K562 (cell line): ENCODE data around the gene IDS. TPM values are rescaled to one million over a fixed set of nuclear protein-coding genes. Genes with fewer than 3 reads are reported as not detected.

Source experiments
- ATAC-seq: fragments of 200-7000 bp; cut with Tn5 transposase; 3 replicates; pipeline ENCODE4 v1.9.1; 2020; ENCODE audit warnings: moderate library complexity
- BruUV-seq: library from RNA; stranded (reverse); fragments of 400-500 nt; replicated peaks from 2 replicates; lab custom pipeline; 2021; lab: Mats Ljungman, UMichigan
- CTCF ChIA-PET: fragments of 300-600 bp; formaldehyde crosslinking; extraction: SDS; loops from one replicate; lab custom pipeline; 2021; ENCODE audit warnings: low intra/inter-chr PET ratio; lab: Yijun Ruan, JAX
- POLR2A ChIA-PET: fragments of 300-600, 350-650 bp; sonication (Branson Sonifier 250); formaldehyde crosslinking; extraction: SDS; loops from one replicate; lab custom pipeline; 2021; ENCODE audit warnings: antibody characterized with exemption, inconsistent platforms; lab: Yijun Ruan, JAX
- DNase-seq, 4 experiments: peaks; one replicate each; pipeline versions ENCODE4 v3.0.0 to v3.0.0-alpha.2; 2011 to 2018; ENCODE audit warnings: low spot score in 3 of 4, mixed read lengths in 3 of 4; ENCODE audit errors: extremely low read depth in 1 of 4
- FAIRE-seq: peaks from 2 replicates; lab custom pipeline; 2011; peaks lifted over from hg19 to GRCh38; lab: Jason Lieb, UNC
- H2AFZ ChIP-seq: 2 replicates; pipeline ENCODE4 v1.6.0; 2011; ENCODE audit warnings: low read depth, low read length, control low read depth, inconsistent platforms
- H3K27ac ChIP-seq: fragments of 200-600 bp; 3 replicates; pipeline ENCODE4 v1.8.0; 2011; ENCODE audit warnings: low read depth, mild to moderate bottlenecking, control low read depth, inconsistent platforms, low read length, moderate library complexity, mixed read lengths; ENCODE audit errors: extremely low read depth
- H3K27me3 ChIP-seq, 2 experiments: fragments of 300-600 bp in 1 of 2; 2 replicates in 1 of 2; 3 replicates in 1 of 2; pipeline versions ENCODE4 v1.6.0 to v1.8.0; 2011; ENCODE audit warnings: inconsistent platforms in 2 of 2, low read length in 2 of 2, mild to moderate bottlenecking in 1 of 2, mixed read lengths in 1 of 2, moderate library complexity in 1 of 2; ENCODE audit not compliant: control insufficient read depth in 2 of 2, insufficient read depth in 2 of 2
- H3K36me3 ChIP-seq: fragments of 300-600 bp; 3 replicates; pipeline ENCODE4 v1.8.0; 2011; ENCODE audit warnings: mild to moderate bottlenecking, low read length, inconsistent platforms; ENCODE audit not compliant: control insufficient read depth, insufficient read depth
- H3K4me1 ChIP-seq, 2 experiments: fragments of 200-600 bp in 1 of 2; replicated peaks in 1 of 2; 2 replicates in 1 of 2; 3 replicates in 1 of 2; pipeline versions ENCODE4 v1.5.1 to v1.8.0; 2011; ENCODE audit warnings: inconsistent platforms in 2 of 2, low read length in 2 of 2, mild to moderate bottlenecking in 1 of 2, mixed read lengths in 1 of 2, moderate library complexity in 1 of 2; ENCODE audit not compliant: control insufficient read depth in 2 of 2, insufficient read depth in 2 of 2
- H3K4me2 ChIP-seq: 2 replicates; pipeline ENCODE4 v1.6.1; 2011; ENCODE audit warnings: low read length, control low read depth, inconsistent platforms, mixed read lengths; ENCODE audit not compliant: insufficient read depth
- H3K4me3 ChIP-seq: fragments of 200-600 bp; sonication (generic), shearing (Covaris generic); 2 replicates; pipeline ENCODE4 v1.5.1; 2016; ENCODE audit warnings: control low read depth, inconsistent platforms
- H3K79me2 ChIP-seq: fragments of 200-600 bp; 3 replicates; pipeline ENCODE4 v1.8.0; 2011; ENCODE audit warnings: low read length, inconsistent platforms; ENCODE audit not compliant: control insufficient read depth, insufficient read depth
- H3K9ac ChIP-seq, 2 experiments: 2 replicates each; pipeline versions ENCODE4 v1.6.0 to v1.6.1; 2011; ENCODE audit warnings: low read depth in 2 of 2, low read length in 2 of 2, control low read depth in 1 of 2, inconsistent platforms in 1 of 2, mild to moderate bottlenecking in 1 of 2, mixed read lengths in 1 of 2; ENCODE audit not compliant: insufficient read depth in 1 of 2
- H3K9me1 ChIP-seq: one replicate; pipeline ENCODE4 v1.6.0; 2011; ENCODE audit warnings: inconsistent platforms, mild to moderate bottlenecking, low read length, moderate library complexity; ENCODE audit not compliant: control insufficient read depth, insufficient read depth
- H3K9me3 ChIP-seq: replicated peaks from 2 replicates; pipeline ENCODE4 v1.5.1; 2011; ENCODE audit warnings: low read depth, low read length, inconsistent platforms; ENCODE audit not compliant: control insufficient read depth, insufficient read depth
- H4K20me1 ChIP-seq: replicated peaks from 2 replicates; pipeline ENCODE4 v1.6.1; 2011; ENCODE audit warnings: low read length, inconsistent platforms, mixed read lengths; ENCODE audit not compliant: control insufficient read depth, insufficient read depth
- CBX2 ChIP-seq: fragments of 200-600 bp; sonication (generic); IDR thresholded peaks from one replicate; pipeline ENCODE4 v1.6.1; 2012; ENCODE audit warnings: mild to moderate bottlenecking, low read length, inconsistent platforms; ENCODE audit not compliant: insufficient read depth, poor library complexity, severe bottlenecking
- CBX8 ChIP-seq: fragments of 200-600 bp; sonication (generic); IDR thresholded peaks from 2 replicates; pipeline ENCODE4 v1.6.1; 2012; ENCODE audit warnings: borderline replicate concordance, mixed run types, low read depth, mild to moderate bottlenecking, moderate library complexity, mixed read lengths, low read length, control low read depth, inconsistent platforms; ENCODE audit not compliant: poor library complexity, severe bottlenecking; ENCODE audit errors: extremely low read depth
- E2F8 ChIP-seq: fragments of 450-650 bp; IDR thresholded peaks from 2 replicates; pipeline ENCODE4 v1.7.1; 2018; ENCODE audit warnings: mild to moderate bottlenecking, low read depth; ENCODE audit not compliant: partially characterized antibody
- ETV1 ChIP-seq: fragments of 450-650 bp; conservative IDR thresholded peaks from 2 replicates; pipeline ENCODE4 v1.6.1; 2016; ENCODE audit warnings: missing genetic modification characterization, control low read depth, low read depth, missing compliant biosample characterization
- KLF16 ChIP-seq: IDR thresholded peaks from 2 replicates; pipeline ENCODE4 v1.6.1; 2016; ENCODE audit warnings: antibody characterized with exemption
- NCOA6 ChIP-seq: fragments of 450-650 bp; IDR thresholded peaks from 2 replicates; pipeline ENCODE4 v1.6.1; 2017; ENCODE audit warnings: mild to moderate bottlenecking
- SUPT5H ChIP-seq: fragments of 450-650 bp; IDR thresholded peaks from 2 replicates; pipeline ENCODE4 v1.6.1; 2016
- ZNF197 ChIP-seq: fragments of 200-800 bp; sonication (Bioruptor generic); IDR thresholded peaks from 2 replicates; pipeline ENCODE4 v1.6.1; 2016; ENCODE audit warnings: low read depth, missing genetic modification characterization, missing compliant biosample characterization
- WGBS: fragments of 100-300 bp; shearing (Covaris generic); methylation state at CpG from one replicate; pipeline ENCODE4 v1.1.6; 2016; ENCODE audit warnings: low coverage, mixed read lengths; ENCODE audit not compliant: insufficient coverage; ENCODE audit errors: missing lambda C conversion rate; 5-methylcytosine and 5-hydroxymethylcytosine counted together
- in situ Hi-C: fragments of 300-500 bp; cut with MboI; formaldehyde crosslinking; loops from 4 replicates; pipeline ENCODE4 v1.15.0; 2018; ENCODE audit warnings: inconsistent platforms, mixed read lengths
- intact Hi-C: fragments of 100-400 bp; cut with micrococcal nuclease; formaldehyde crosslinking; loops from 2 replicates; pipeline ENCODE4 v1.14.2; 2022
- polyA plus RNA-seq, 8 experiments: library from polyadenylated mRNA; depleted of rRNA in 4 of 8; stranded (reverse) in 5 of 8; unstranded in 3 of 8; fragments of >200 nt; fragmentation: Nextera tagmentation in 2 of 8; fragmentation: Illumina TruSeq in 1 of 8; extraction: Ambion mirVana in 2 of 8; extraction: Trizol in 1 of 8; gene quantifications; 2 replicates each; pipeline versions ENCODE4 v1.2.1 to v1.2.3, GENCODE V29; 2011 to 2014; ENCODE audit warnings: inconsistent platforms in 1 of 8, missing spikeins in 1 of 8
- total RNA-seq, 7 experiments: library from RNA; depleted of rRNA in 6 of 7; stranded (reverse); fragments of >200 nt in 6 of 7; fragmentation: Illumina TruSeq in 2 of 7; extraction: Trizol in 2 of 7; gene quantifications; 2 replicates each; pipeline versions ENCODE4 v1.2.1 to v1.2.3, GENCODE V29; 2011 to 2021; ENCODE audit warnings: low replicate concordance in 1 of 7
- TF ChIP-seq, protein P1 (sequence below): sonication (generic); formaldehyde crosslinking; IDR thresholded peaks from 2 replicates; pipeline ENCODE4 v1.8.1; 2023; ENCODE audit warnings: missing genetic modification reagents, mild to moderate bottlenecking, borderline replicate concordance
- TF ChIP-seq, protein P2 (sequence below): fragments of 450-650 bp; IDR thresholded peaks from 2 replicates; pipeline ENCODE4 v1.6.1; 2017; ENCODE audit warnings: antibody characterized with exemption, mild to moderate bottlenecking

IDS gene
- total and polyA plus RNA-seq, 9 of the 15 experiments (the other 6 are each of a cell fraction or from before 2014, with no cell fraction given): 2.0 to 18.6 (median 8.6) TPM

GRCh38 chrX:149499766-149500165 lies 5.3 kb downstream of the IDS start:
- 30% methylated on average over 5 of the region's 5 CpGs for WGBS
- Histone ChIP-seq H3K79me2 (no peaks in the 10 kb centered on the region), H3K4me2 (no peak overlapping the region), H3K9me1 (no peaks in the 10 kb centered on the region), H3K4me3 (no peak overlapping the region), H2AFZ (no peak overlapping the region), H3K9ac (no peak overlapping the region), H3K9me3 (no peaks in the 10 kb centered on the region), H3K36me3 (peaks cover 8% of the 10 kb centered on the region; the same call in 2 of the 3 replicates), H4K20me1 (no peaks in the 10 kb centered on the region), H3K27ac (no peak overlapping the region), H3K4me1 (peaks cover 6 to 8% of the 10 kb centered on the region in 2 experiments; a peak in 2 of 5 replicates), H3K27me3 (no peaks in the 10 kb centered on the region)
- FAIRE-seq: no peak
- ATAC-seq: no peak
- no peak for DNase-seq
- in situ Hi-C loops: loop anchor here (25.0 kb wide), 1 partner anchor 138 kb away; the partner anchor contains the start of gene TMEM185A
- intact Hi-C loops: no loop called here
- ChIA-PET CTCF (no interaction called here), POLR2A (no interaction called here)
- no TSS peak for BruUV-seq
- no peak for TF ChIP-seq CBX2
- TF ChIP-seq CBX8: no peak
- no peak for TF ChIP-seq KLF16
- no peak for TF ChIP-seq E2F8
- TF ChIP-seq, protein P1, sequence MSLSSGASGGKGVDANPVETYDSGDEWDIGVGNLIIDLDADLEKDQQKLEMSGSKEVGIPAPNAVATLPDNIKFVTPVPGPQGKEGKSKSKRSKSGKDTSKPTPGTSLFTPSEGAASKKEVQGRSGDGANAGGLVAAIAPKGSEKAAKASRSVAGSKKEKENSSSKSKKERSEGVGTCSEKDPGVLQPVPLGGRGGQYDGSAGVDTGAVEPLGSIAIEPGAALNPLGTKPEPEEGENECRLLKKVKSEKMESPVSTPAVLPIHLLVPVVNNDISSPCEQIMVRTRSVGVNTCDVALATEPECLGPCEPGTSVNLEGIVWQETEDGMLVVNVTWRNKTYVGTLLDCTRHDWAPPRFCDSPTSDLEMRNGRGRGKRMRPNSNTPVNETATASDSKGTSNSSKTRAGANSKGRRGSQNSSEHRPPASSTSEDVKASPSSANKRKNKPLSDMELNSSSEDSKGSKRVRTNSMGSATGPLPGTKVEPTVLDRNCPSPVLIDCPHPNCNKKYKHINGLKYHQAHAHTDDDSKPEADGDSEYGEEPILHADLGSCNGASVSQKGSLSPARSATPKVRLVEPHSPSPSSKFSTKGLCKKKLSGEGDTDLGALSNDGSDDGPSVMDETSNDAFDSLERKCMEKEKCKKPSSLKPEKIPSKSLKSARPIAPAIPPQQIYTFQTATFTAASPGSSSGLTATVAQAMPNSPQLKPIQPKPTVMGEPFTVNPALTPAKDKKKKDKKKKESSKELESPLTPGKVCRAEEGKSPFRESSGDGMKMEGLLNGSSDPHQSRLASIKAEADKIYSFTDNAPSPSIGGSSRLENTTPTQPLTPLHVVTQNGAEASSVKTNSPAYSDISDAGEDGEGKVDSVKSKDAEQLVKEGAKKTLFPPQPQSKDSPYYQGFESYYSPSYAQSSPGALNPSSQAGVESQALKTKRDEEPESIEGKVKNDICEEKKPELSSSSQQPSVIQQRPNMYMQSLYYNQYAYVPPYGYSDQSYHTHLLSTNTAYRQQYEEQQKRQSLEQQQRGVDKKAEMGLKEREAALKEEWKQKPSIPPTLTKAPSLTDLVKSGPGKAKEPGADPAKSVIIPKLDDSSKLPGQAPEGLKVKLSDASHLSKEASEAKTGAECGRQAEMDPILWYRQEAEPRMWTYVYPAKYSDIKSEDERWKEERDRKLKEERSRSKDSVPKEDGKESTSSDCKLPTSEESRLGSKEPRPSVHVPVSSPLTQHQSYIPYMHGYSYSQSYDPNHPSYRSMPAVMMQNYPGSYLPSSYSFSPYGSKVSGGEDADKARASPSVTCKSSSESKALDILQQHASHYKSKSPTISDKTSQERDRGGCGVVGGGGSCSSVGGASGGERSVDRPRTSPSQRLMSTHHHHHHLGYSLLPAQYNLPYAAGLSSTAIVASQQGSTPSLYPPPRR (CRISPR knock-in tag): no peak
- TF ChIP-seq ZNF197 (CRISPR knock-in tag): no peak
- TF ChIP-seq, protein P2, sequence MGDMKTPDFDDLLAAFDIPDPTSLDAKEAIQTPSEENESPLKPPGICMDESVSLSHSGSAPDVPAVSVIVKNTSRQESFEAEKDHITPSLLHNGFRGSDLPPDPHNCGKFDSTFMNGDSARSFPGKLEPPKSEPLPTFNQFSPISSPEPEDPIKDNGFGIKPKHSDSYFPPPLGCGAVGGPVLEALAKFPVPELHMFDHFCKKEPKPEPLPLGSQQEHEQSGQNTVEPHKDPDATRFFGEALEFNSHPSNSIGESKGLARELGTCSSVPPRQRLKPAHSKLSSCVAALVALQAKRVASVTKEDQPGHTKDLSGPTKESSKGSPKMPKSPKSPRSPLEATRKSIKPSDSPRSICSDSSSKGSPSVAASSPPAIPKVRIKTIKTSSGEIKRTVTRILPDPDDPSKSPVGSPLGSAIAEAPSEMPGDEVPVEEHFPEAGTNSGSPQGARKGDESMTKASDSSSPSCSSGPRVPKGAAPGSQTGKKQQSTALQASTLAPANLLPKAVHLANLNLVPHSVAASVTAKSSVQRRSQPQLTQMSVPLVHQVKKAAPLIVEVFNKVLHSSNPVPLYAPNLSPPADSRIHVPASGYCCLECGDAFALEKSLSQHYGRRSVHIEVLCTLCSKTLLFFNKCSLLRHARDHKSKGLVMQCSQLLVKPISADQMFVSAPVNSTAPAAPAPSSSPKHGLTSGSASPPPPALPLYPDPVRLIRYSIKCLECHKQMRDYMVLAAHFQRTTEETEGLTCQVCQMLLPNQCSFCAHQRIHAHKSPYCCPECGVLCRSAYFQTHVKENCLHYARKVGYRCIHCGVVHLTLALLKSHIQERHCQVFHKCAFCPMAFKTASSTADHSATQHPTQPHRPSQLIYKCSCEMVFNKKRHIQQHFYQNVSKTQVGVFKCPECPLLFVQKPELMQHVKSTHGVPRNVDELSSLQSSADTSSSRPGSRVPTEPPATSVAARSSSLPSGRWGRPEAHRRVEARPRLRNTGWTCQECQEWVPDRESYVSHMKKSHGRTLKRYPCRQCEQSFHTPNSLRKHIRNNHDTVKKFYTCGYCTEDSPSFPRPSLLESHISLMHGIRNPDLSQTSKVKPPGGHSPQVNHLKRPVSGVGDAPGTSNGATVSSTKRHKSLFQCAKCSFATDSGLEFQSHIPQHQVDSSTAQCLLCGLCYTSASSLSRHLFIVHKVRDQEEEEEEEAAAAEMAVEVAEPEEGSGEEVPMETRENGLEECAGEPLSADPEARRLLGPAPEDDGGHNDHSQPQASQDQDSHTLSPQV: no peak
- TF ChIP-seq SUPT5H: no peak
- TF ChIP-seq NCOA6: no peak
- no peak for TF ChIP-seq ETV1 (tag)
